ENCODE data around the gene NR3C1.

DNA sequence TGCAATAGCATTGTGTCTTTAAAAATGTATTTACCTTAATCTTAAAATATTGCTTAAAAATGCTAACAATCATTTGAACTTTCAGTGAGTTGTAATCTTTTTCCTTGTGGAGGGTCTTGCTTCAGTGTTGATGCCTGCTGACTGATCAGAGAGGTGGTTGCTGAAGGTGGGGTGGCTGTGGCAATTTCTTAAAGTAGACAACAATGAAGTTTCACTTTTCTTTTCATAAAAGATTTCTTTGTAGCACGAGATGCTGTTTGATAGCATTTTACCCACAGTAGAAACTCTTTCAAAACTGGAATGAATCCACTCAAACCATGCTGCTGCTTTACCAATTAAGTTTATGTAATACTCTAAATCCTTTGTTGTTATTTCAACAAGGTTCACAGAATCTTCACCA, 50.8 kb downstream of the NR3C1 start:
- TF ChIP-seq POLR2A (IDR thresholded peaks at IDR 0.05; ENCODE audit: borderline replicate concordance, extremely low read depth, insufficient read depth, insufficient read length) (no peak), EZH2 (IDR thresholded peaks at IDR 0.05) (no peak), SP1 (IDR thresholded peaks at IDR 0.05; ENCODE audit: low read depth) (no peak)
- TF ChIP-seq, protein P1, sequence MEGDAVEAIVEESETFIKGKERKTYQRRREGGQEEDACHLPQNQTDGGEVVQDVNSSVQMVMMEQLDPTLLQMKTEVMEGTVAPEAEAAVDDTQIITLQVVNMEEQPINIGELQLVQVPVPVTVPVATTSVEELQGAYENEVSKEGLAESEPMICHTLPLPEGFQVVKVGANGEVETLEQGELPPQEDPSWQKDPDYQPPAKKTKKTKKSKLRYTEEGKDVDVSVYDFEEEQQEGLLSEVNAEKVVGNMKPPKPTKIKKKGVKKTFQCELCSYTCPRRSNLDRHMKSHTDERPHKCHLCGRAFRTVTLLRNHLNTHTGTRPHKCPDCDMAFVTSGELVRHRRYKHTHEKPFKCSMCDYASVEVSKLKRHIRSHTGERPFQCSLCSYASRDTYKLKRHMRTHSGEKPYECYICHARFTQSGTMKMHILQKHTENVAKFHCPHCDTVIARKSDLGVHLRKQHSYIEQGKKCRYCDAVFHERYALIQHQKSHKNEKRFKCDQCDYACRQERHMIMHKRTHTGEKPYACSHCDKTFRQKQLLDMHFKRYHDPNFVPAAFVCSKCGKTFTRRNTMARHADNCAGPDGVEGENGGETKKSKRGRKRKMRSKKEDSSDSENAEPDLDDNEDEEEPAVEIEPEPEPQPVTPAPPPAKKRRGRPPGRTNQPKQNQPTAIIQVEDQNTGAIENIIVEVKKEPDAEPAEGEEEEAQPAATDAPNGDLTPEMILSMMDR (IDR thresholded peaks at IDR 0.05 in 2 of 3, conservative IDR thresholded peaks at IDR 0.05 in 1 of 3; ENCODE audit: borderline replicate concordance in 1 of 3, insufficient read depth in 1 of 3, low read depth in 2 of 3, low read length in 2 of 3) = no peak
- TF ChIP-seq, protein P2, sequence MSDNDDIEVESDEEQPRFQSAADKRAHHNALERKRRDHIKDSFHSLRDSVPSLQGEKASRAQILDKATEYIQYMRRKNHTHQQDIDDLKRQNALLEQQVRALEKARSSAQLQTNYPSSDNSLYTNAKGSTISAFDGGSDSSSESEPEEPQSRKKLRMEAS (IDR thresholded peaks at IDR 0.05) = no peak

Data from HCT116 (cell line).